ENCODE measurements around the gene CCDC148. TPM values are rescaled to one million over a fixed set of nuclear protein-coding genes. Genes with fewer than 3 reads are reported as not detected.
A peak's percentile ranks its signal among the peaks of the same experiment; 100 is the strongest.
"Not testable (repeated sequence)": the region's sequence is repeated elsewhere in the genome, so short reads cannot be mapped to it uniquely, and the experiment has no call there.

Gene CCDC148
- total and polyA plus RNA-seq, 2 donors: 0.55 to 1.1 TPM

GRCh38 chr2:158239271-158239670 is 217.3 kb downstream of the CCDC148 start:
- no peak overlapping the region for H3K4me3 ChIP-seq (ENCODE audit: low read length in 2 of 2)
- H3K27me3 ChIP-seq (ENCODE audit: control insufficient read depth in 2 of 2, insufficient read depth in 1 of 2, low read length in 1 of 2): no peaks in the 10 kb centered on the region
- H3K9me3 ChIP-seq (ENCODE audit: control insufficient read depth in 2 of 2, insufficient read depth in 1 of 2, low read length in 1 of 2): no peaks in the 10 kb centered on the region
- WGBS: 91% methylated on average over 2 of the region's 2 CpGs
- H3K27ac ChIP-seq (ENCODE audit: low read depth in 1 of 2, low read length in 1 of 2): no peak overlapping the region
- H3K36me3 ChIP-seq (ENCODE audit: control insufficient read depth in 2 of 2, insufficient read depth in 2 of 2, low read length in 1 of 2): no peaks in the 10 kb centered on the region
- H3K4me1 ChIP-seq (ENCODE audit: control insufficient read depth in 2 of 2, insufficient read depth in 2 of 2, low read length in 2 of 2): no peaks in the 10 kb centered on the region
- DNase-seq (ENCODE audit: low read depth in 6 of 9, low spot score in 9 of 9): no peak

- no peak for DNase-seq (ENCODE audit: low read depth in 6 of 9, low spot score in 9 of 9)
- H3K36me3 ChIP-seq (ENCODE audit: control insufficient read depth in 2 of 2, insufficient read depth in 2 of 2, low read length in 1 of 2): no peaks in the 10 kb centered on the region
- no peak overlapping the region for H3K27ac ChIP-seq (ENCODE audit: low read depth in 1 of 2, low read length in 1 of 2)
- H3K4me1 ChIP-seq (ENCODE audit: control insufficient read depth in 2 of 2, insufficient read depth in 2 of 2, low read length in 2 of 2): no peaks in the 10 kb centered on the region
- WGBS: 98% methylated on average over 1 of the region's 1 CpG
- no peaks in the 10 kb centered on the region for H3K27me3 ChIP-seq (ENCODE audit: control insufficient read depth in 2 of 2, insufficient read depth in 1 of 2, low read length in 1 of 2)
- H3K4me3 ChIP-seq (ENCODE audit: low read length in 2 of 2): no peak overlapping the region
- no peaks in the 10 kb centered on the region for H3K9me3 ChIP-seq (ENCODE audit: control insufficient read depth in 2 of 2, insufficient read depth in 1 of 2, low read length in 1 of 2)
Measured at GRCh38 chr2:158234497-158234896, 222.1 kb downstream of the CCDC148 start.

- no peaks in the 10 kb centered on the region for H3K27me3 ChIP-seq (ENCODE audit: control insufficient read depth in 2 of 2, insufficient read depth in 1 of 2, low read length in 1 of 2)
- 97% methylated on average over 1 of the region's 1 CpG for WGBS
- H3K4me3 ChIP-seq (ENCODE audit: low read length in 2 of 2): no peak overlapping the region
- H3K4me1 ChIP-seq (ENCODE audit: control insufficient read depth in 2 of 2, insufficient read depth in 2 of 2, low read length in 2 of 2): no peaks in the 10 kb centered on the region
- H3K9me3 ChIP-seq (ENCODE audit: control insufficient read depth in 2 of 2, insufficient read depth in 1 of 2, low read length in 1 of 2): no peaks in the 10 kb centered on the region
- H3K27ac ChIP-seq (ENCODE audit: low read depth in 1 of 2, low read length in 1 of 2): no peak overlapping the region
- no peaks in the 10 kb centered on the region for H3K36me3 ChIP-seq (ENCODE audit: control insufficient read depth in 2 of 2, insufficient read depth in 2 of 2, low read length in 1 of 2)
- DNase-seq (ENCODE audit: low read depth in 6 of 9, low spot score in 9 of 9): no peak
Measured at GRCh38 chr2:158232476-158232875, 224.1 kb downstream of the CCDC148 start.

- Histone ChIP-seq H3K9me3 (ENCODE audit: control insufficient read depth in 2 of 2, insufficient read depth in 1 of 2, low read length in 1 of 2) (no peaks in the 10 kb centered on the region), H3K4me3 (ENCODE audit: low read length in 2 of 2) (no peak overlapping the region), H3K4me1 (ENCODE audit: control insufficient read depth in 2 of 2, insufficient read depth in 2 of 2, low read length in 2 of 2) (no peaks in the 10 kb centered on the region), H3K27ac (ENCODE audit: low read depth in 1 of 2, low read length in 1 of 2) (no peak overlapping the region), H3K27me3 (ENCODE audit: control insufficient read depth in 2 of 2, insufficient read depth in 1 of 2, low read length in 1 of 2) (no peaks in the 10 kb centered on the region), H3K36me3 (ENCODE audit: control insufficient read depth in 2 of 2, insufficient read depth in 2 of 2, low read length in 1 of 2) (no peaks in the 10 kb centered on the region)
- no peak for DNase-seq (ENCODE audit: low read depth in 6 of 9, low spot score in 9 of 9)
Measured at GRCh38 chr2:158228943-158229508, 227.5 kb downstream of the CCDC148 start.

- not testable (repeated sequence) for H3K4me3 ChIP-seq (ENCODE audit: low read length in 2 of 2); H3K36me3 ChIP-seq (ENCODE audit: control insufficient read depth in 2 of 2, insufficient read depth in 2 of 2, low read length in 1 of 2); H3K27me3 ChIP-seq (ENCODE audit: control insufficient read depth in 2 of 2, insufficient read depth in 1 of 2, low read length in 1 of 2); DNase-seq (ENCODE audit: low read depth in 6 of 9, low spot score in 9 of 9); H3K27ac ChIP-seq (ENCODE audit: low read depth in 1 of 2, low read length in 1 of 2); H3K9me3 ChIP-seq (ENCODE audit: control insufficient read depth in 2 of 2, insufficient read depth in 1 of 2, low read length in 1 of 2); H3K4me1 ChIP-seq (ENCODE audit: control insufficient read depth in 2 of 2, insufficient read depth in 2 of 2, low read length in 2 of 2)
- WGBS: 98% methylated on average over 8 of the region's 8 CpGs
Measured at GRCh38 chr2:158223066-158223465, 233.5 kb downstream of the CCDC148 start.

GRCh38 chr2:158221063-158222020 is 235.2 kb downstream of the CCDC148 start:
- H3K4me3 ChIP-seq (ENCODE audit: low read length in 2 of 2): no peak overlapping the region
- 76% methylated on average over 4 of the region's 4 CpGs for WGBS
- no peaks in the 10 kb centered on the region for H3K4me1 ChIP-seq (ENCODE audit: control insufficient read depth in 2 of 2, insufficient read depth in 2 of 2, low read length in 2 of 2)
- H3K27me3 ChIP-seq (ENCODE audit: control insufficient read depth in 2 of 2, insufficient read depth in 1 of 2, low read length in 1 of 2): no peaks in the 10 kb centered on the region
- no peaks in the 10 kb centered on the region for H3K9me3 ChIP-seq (ENCODE audit: control insufficient read depth in 2 of 2, insufficient read depth in 1 of 2, low read length in 1 of 2)
- no peak for DNase-seq (ENCODE audit: low read depth in 6 of 9, low spot score in 9 of 9)
- H3K36me3 ChIP-seq (ENCODE audit: control insufficient read depth in 2 of 2, insufficient read depth in 2 of 2, low read length in 1 of 2): no peaks in the 10 kb centered on the region
- H3K27ac ChIP-seq (ENCODE audit: low read depth in 1 of 2, low read length in 1 of 2): no peak overlapping the region

- Histone ChIP-seq H3K4me3 (ENCODE audit: low read length in 2 of 2) (no peak overlapping the region), H3K4me1 (ENCODE audit: control insufficient read depth in 2 of 2, insufficient read depth in 2 of 2, low read length in 2 of 2) (no peaks in the 10 kb centered on the region), H3K27ac (ENCODE audit: low read depth in 1 of 2, low read length in 1 of 2) (no peak overlapping the region), H3K9me3 (ENCODE audit: control insufficient read depth in 2 of 2, insufficient read depth in 1 of 2, low read length in 1 of 2) (no peaks in the 10 kb centered on the region), H3K27me3 (ENCODE audit: control insufficient read depth in 2 of 2, insufficient read depth in 1 of 2, low read length in 1 of 2) (no peaks in the 10 kb centered on the region), H3K36me3 (ENCODE audit: control insufficient read depth in 2 of 2, insufficient read depth in 2 of 2, low read length in 1 of 2) (no peaks in the 10 kb centered on the region)
- 27% methylated on average over 8 of the region's 8 CpGs for WGBS
- no peak for DNase-seq (ENCODE audit: low read depth in 6 of 9, low spot score in 9 of 9)
Measured at GRCh38 chr2:158217593-158217992, 239.0 kb downstream of the CCDC148 start.

GRCh38 chr2:158214431-158214830 is 242.1 kb downstream of the CCDC148 start:
- Histone ChIP-seq H3K9me3 (ENCODE audit: control insufficient read depth in 2 of 2, insufficient read depth in 1 of 2, low read length in 1 of 2) (no peaks in the 10 kb centered on the region), H3K4me1 (ENCODE audit: control insufficient read depth in 2 of 2, insufficient read depth in 2 of 2, low read length in 2 of 2) (no peaks in the 10 kb centered on the region), H3K27me3 (ENCODE audit: control insufficient read depth in 2 of 2, insufficient read depth in 1 of 2, low read length in 1 of 2) (no peaks in the 10 kb centered on the region), H3K36me3 (ENCODE audit: control insufficient read depth in 2 of 2, insufficient read depth in 2 of 2, low read length in 1 of 2) (no peaks in the 10 kb centered on the region), H3K4me3 (ENCODE audit: low read length in 2 of 2) (no peak overlapping the region), H3K27ac (ENCODE audit: low read depth in 1 of 2, low read length in 1 of 2) (no peak overlapping the region)
- DNase-seq (ENCODE audit: low read depth in 6 of 9, low spot score in 9 of 9): peak in 2 of 9 donors; percentile 4 to 22
- 17% methylated on average over 2 of the region's 2 CpGs for WGBS

GRCh38 chr2:158213773-158214172 is 242.8 kb downstream of the CCDC148 start:
- Histone ChIP-seq H3K4me3 (ENCODE audit: low read length in 2 of 2) (no peak overlapping the region), H3K9me3 (ENCODE audit: control insufficient read depth in 2 of 2, insufficient read depth in 1 of 2, low read length in 1 of 2) (no peaks in the 10 kb centered on the region), H3K27me3 (ENCODE audit: control insufficient read depth in 2 of 2, insufficient read depth in 1 of 2, low read length in 1 of 2) (no peaks in the 10 kb centered on the region), H3K4me1 (ENCODE audit: control insufficient read depth in 2 of 2, insufficient read depth in 2 of 2, low read length in 2 of 2) (no peaks in the 10 kb centered on the region), H3K27ac (ENCODE audit: low read depth in 1 of 2, low read length in 1 of 2) (no peak overlapping the region), H3K36me3 (ENCODE audit: control insufficient read depth in 2 of 2, insufficient read depth in 2 of 2, low read length in 1 of 2) (no peaks in the 10 kb centered on the region)
- no peak for DNase-seq (ENCODE audit: low read depth in 6 of 9, low spot score in 9 of 9)
- WGBS: 49% methylated on average over 2 of the region's 2 CpGs

All from thymus (tissue), 11 donors.